ENCODE measurements around the gene PCGF3. TPM values are rescaled to one million over a fixed set of nuclear protein-coding genes. Genes with fewer than 3 reads are reported as not detected.
"Not testable (repeated sequence)": the region's sequence is repeated elsewhere in the genome, so short reads cannot be mapped to it uniquely, and the experiment has no call there.

Gene PCGF3
- total RNA-seq, 4 donors from 2014 or later = 54.8 to 123 (median 90.5) TPM

- Histone ChIP-seq H3K27ac (peak overlapping the region in 2 of 4 donors; percentile 72 to 84), H3K36me3 (peaks cover 3 to 71% (median 6%) of the 10 kb centered on the region in 3 donors), H3K27me3 (no peaks in the 10 kb centered on the region), H3K9me3 (peaks cover 0 to 34% (median 0%) of the 10 kb centered on the region in 4 donors), H3K4me1 (peaks cover 0 to 8% (median 4%) of the 10 kb centered on the region in 4 donors), H3K4me3 (no peak overlapping the region)
- WGBS, 2 donors = 63 to 72% methylated on average over 20 of the region's 20 CpGs
- DNase-seq (ENCODE audit: low spot score in 2 of 2) = peak; percentile 51 to 68
- peak in 1 of 2 donors; percentile 75 for TF ChIP-seq EP300 (IDR thresholded peaks at IDR 0.05)
- peak in 1 of 5 experiments; percentile 14 for TF ChIP-seq CTCF (IDR thresholded peaks at IDR 0.05)
- peak in 1 of 2 donors; percentile 10 for TF ChIP-seq POLR2A (IDR thresholded peaks at IDR 0.05)
Measured at GRCh38 chr4:749698-750666, 44.4 kb downstream of the PCGF3 start.

GRCh38 chr4:751676-752075 lies 46.0 kb downstream of the PCGF3 start:
- H3K4me3 ChIP-seq = no peak overlapping the region
- no peaks in the 10 kb centered on the region for H3K27me3 ChIP-seq
- H3K9me3 ChIP-seq = peaks cover 0 to 37% (median 0%) of the 10 kb centered on the region in 4 donors
- H3K36me3 ChIP-seq = peaks cover 3 to 88% (median 6%) of the 10 kb centered on the region in 3 donors
- H3K4me1 ChIP-seq = peaks cover 0 to 8% (median 4%) of the 10 kb centered on the region in 4 donors
- TF ChIP-seq CTCF (IDR thresholded peaks at IDR 0.05) (no peak), POLR2A (IDR thresholded peaks at IDR 0.05) (no peak), EP300 (IDR thresholded peaks at IDR 0.05) (no peak)
- no peak for DNase-seq (ENCODE audit: low spot score in 2 of 2)
- no peak overlapping the region for H3K27ac ChIP-seq
- WGBS, 2 donors = 89 to 92% methylated on average over 11 to 15 of the region's 15 CpGs

GRCh38 chr4:752196-752861 lies 46.7 kb downstream of the PCGF3 start:
- 89 to 92% methylated on average over 19 to 25 of the region's 25 CpGs for WGBS, 2 donors
- Histone ChIP-seq H3K27ac (no peak overlapping the region), H3K36me3 (peaks cover 3 to 95% (median 6%) of the 10 kb centered on the region in 3 donors)

GRCh38 chr4:753186-753585 lies 47.6 kb downstream of the PCGF3 start:
- DNase-seq (ENCODE audit: low spot score in 2 of 2); H3K4me3 ChIP-seq; H3K4me1 ChIP-seq; H3K27ac ChIP-seq; H3K27me3 ChIP-seq: not testable (repeated sequence)
- H3K9me3 ChIP-seq = peaks cover 0 to 43% (median 0%) of the 10 kb centered on the region in 4 donors
- WGBS, 2 donors = 96 to 97% methylated on average over 13 of the region's 13 CpGs
- H3K36me3 ChIP-seq = peaks cover 3 to 96% (median 6%) of the 10 kb centered on the region in 3 donors

More at GRCh38 chr4:752196-752861, 46.7 kb downstream of the PCGF3 start:
- Histone ChIP-seq H3K9me3 (peaks cover 0 to 42% (median 0%) of the 10 kb centered on the region in 4 donors), H3K4me3 (no peak overlapping the region), H3K27me3 (no peaks in the 10 kb centered on the region), H3K4me1 (peaks cover 0 to 8% (median 4%) of the 10 kb centered on the region in 4 donors)
- TF ChIP-seq POLR2A (IDR thresholded peaks at IDR 0.05) = no peak
- no peak for DNase-seq (ENCODE audit: low spot score in 2 of 2)

GRCh38 chr4:754221-755120 lies 48.8 kb downstream of the PCGF3 start:
- DNase-seq (ENCODE audit: low spot score in 2 of 2) = no peak
- Histone ChIP-seq H3K9me3 (peaks cover 0 to 40% (median 0%) of the 10 kb centered on the region in 4 donors), H3K27me3 (no peaks in the 10 kb centered on the region), H3K4me1 (peaks cover 0 to 8% (median 4%) of the 10 kb centered on the region in 4 donors), H3K27ac (no peak overlapping the region), H3K36me3 (peaks cover 0 to 87% (median 6%) of the 10 kb centered on the region in 3 donors), H3K4me3 (no peak overlapping the region)
- TF ChIP-seq POLR2A (IDR thresholded peaks at IDR 0.05) = no peak
- TF ChIP-seq EP300 (IDR thresholded peaks at IDR 0.05) = no peak
- TF ChIP-seq CTCF (IDR thresholded peaks at IDR 0.05) = no peak
- WGBS, 2 donors = 92 to 96% methylated on average over 27 to 32 of the region's 32 CpGs

Data from tibial nerve (tissue), 4 donors.